Endothelial cell of umbilical vein (primary cell): ENCODE results near the gene TBC1D5. TPM values are rescaled to one million over a fixed set of nuclear protein-coding genes. Genes with fewer than 3 reads are reported as not detected.

Experiments
- BruUV-seq: library from RNA; stranded (reverse); fragments of 400-500 nt; replicated peaks from 2 replicates; lab custom pipeline; 2021; lab: Mats Ljungman, UMichigan
- CTCF ChIA-PET: fragments of 300-600, 350-600 bp; sonication (Branson Sonifier 250); formaldehyde crosslinking; loops from one replicate; lab custom pipeline; 2021; ENCODE audit warnings: antibody characterized with exemption, inconsistent platforms; lab: Charles Lee
- POLR2A ChIA-PET: fragments of 300-600, 350-600 bp; sonication (Branson Sonifier 250); formaldehyde crosslinking; loops from one replicate; lab custom pipeline; 2021; ENCODE audit warnings: antibody characterized with exemption, inconsistent platforms; lab: Charles Lee
- DNase-seq: peaks from one replicate; pipeline ENCODE4 v3.0.0-alpha.2; 2011; ENCODE audit warnings: low read depth, low spot score
- FAIRE-seq: peaks from 2 replicates; lab custom pipeline; 2011; peaks lifted over from hg19 to GRCh38; lab: Jason Lieb, UNC
- H2AFZ ChIP-seq: 2 replicates; pipeline ENCODE4 v1.6.0; 2012; ENCODE audit warnings: low read depth, low read length, control low read depth, inconsistent platforms
- H3K27ac ChIP-seq: 2 replicates; pipeline ENCODE4 v1.5.1; 2011; ENCODE audit warnings: low read depth, mild to moderate bottlenecking, control low read depth, low read length, moderate library complexity; ENCODE audit not compliant: insufficient read depth
- H3K27me3 ChIP-seq, 2 experiments: 2 replicates each; pipeline versions ENCODE4 v1.6.0 to v1.6.1; 2011; ENCODE audit warnings: low read length in 2 of 2, mixed read lengths in 1 of 2; ENCODE audit not compliant: control insufficient read depth in 2 of 2, insufficient read depth in 2 of 2
- H3K36me3 ChIP-seq, 2 experiments: 2 replicates in 1 of 2; 3 replicates in 1 of 2; pipeline ENCODE4 v1.5.1; 2011; ENCODE audit warnings: low read length in 2 of 2, mild to moderate bottlenecking in 1 of 2, moderate library complexity in 1 of 2; ENCODE audit not compliant: control insufficient read depth in 2 of 2, insufficient read depth in 2 of 2; ENCODE audit errors: extremely low read depth in 1 of 2
- H3K4me1 ChIP-seq: 3 replicates; pipeline ENCODE4 v1.5.1; 2011; ENCODE audit warnings: mild to moderate bottlenecking, low read length; ENCODE audit not compliant: control insufficient read depth, insufficient read depth; ENCODE audit errors: extremely low read depth
- H3K4me2 ChIP-seq: 2 replicates; pipeline ENCODE4 v1.6.1; 2011; ENCODE audit warnings: low read length, control low read depth, mixed read lengths; ENCODE audit not compliant: insufficient read depth
- H3K4me3 ChIP-seq, 3 experiments: fragments of 200-600 bp in 1 of 3; sonication (generic), shearing (Covaris generic) in 1 of 3; replicated peaks in 1 of 3; 2 replicates each; pipeline ENCODE4 v1.5.1; 2011 to 2016; ENCODE audit warnings: control low read depth in 3 of 3, low read length in 3 of 3, mild to moderate bottlenecking in 2 of 3, inconsistent platforms in 1 of 3, low read depth in 1 of 3, moderate library complexity in 1 of 3; ENCODE audit not compliant: insufficient read depth in 1 of 3
- H3K79me2 ChIP-seq: 2 replicates; pipeline ENCODE4 v1.6.0; 2012; ENCODE audit warnings: low read length, inconsistent platforms; ENCODE audit not compliant: control insufficient read depth, insufficient read depth
- H3K9ac ChIP-seq: replicated peaks from 2 replicates; pipeline ENCODE3; 2011; ENCODE audit warnings: low read length, control low read depth; ENCODE audit not compliant: insufficient read depth; ENCODE audit errors: extremely low read depth
- H3K9me1 ChIP-seq: replicated peaks from 3 replicates; pipeline ENCODE4 v1.6.0; 2011; ENCODE audit warnings: mild to moderate bottlenecking, low read length; ENCODE audit not compliant: control insufficient read depth, insufficient read depth; ENCODE audit errors: extremely low read depth
- H3K9me3 ChIP-seq: replicated peaks from 2 replicates; pipeline ENCODE4 v1.5.1; 2012; ENCODE audit warnings: low read length, inconsistent platforms; ENCODE audit not compliant: control insufficient read depth, insufficient read depth
- H4K20me1 ChIP-seq: replicated peaks from 2 replicates; pipeline ENCODE3; 2011; ENCODE audit warnings: mild to moderate bottlenecking, low read length; ENCODE audit not compliant: control insufficient read depth, insufficient read depth; ENCODE audit errors: extremely low read depth
- EZH2 ChIP-seq: IDR thresholded peaks from 2 replicates; pipeline ENCODE4 v1.6.1; 2012; ENCODE audit warnings: borderline replicate concordance, low read depth, mild to moderate bottlenecking, moderate library complexity, low read length, inconsistent platforms; ENCODE audit not compliant: severe bottlenecking
- FOS ChIP-seq: IDR thresholded peaks from 2 replicates; pipeline ENCODE4 v1.6.1; 2011; ENCODE audit warnings: mild to moderate bottlenecking, low read length, moderate library complexity, borderline replicate concordance; ENCODE audit not compliant: insufficient read depth
- GATA2 ChIP-seq: IDR thresholded peaks from 2 replicates; pipeline ENCODE4 v1.7.0; 2011; ENCODE audit warnings: low read depth, mild to moderate bottlenecking, moderate library complexity, mixed read lengths, low read length; ENCODE audit not compliant: insufficient read length, insufficient read depth
- JUN ChIP-seq: IDR thresholded peaks from 2 replicates; pipeline ENCODE4 v1.6.1; 2011; ENCODE audit warnings: borderline replicate concordance, low read depth; ENCODE audit not compliant: insufficient read length, insufficient read depth
- MYC ChIP-seq: IDR thresholded peaks from one replicate; pipeline ENCODE4 v1.6.1; 2011; ENCODE audit warnings: mild to moderate bottlenecking, low read depth, low read length
- POLR2A ChIP-seq: IDR thresholded peaks from 2 replicates; pipeline ENCODE4 v1.6.1; 2012; ENCODE audit warnings: low read depth, mild to moderate bottlenecking, control low read depth, low read length
- POLR2AphosphoS5 ChIP-seq: IDR thresholded peaks from 2 replicates; pipeline ENCODE4 v1.6.1; 2012; ENCODE audit warnings: low read depth, mild to moderate bottlenecking, control low read depth, low read length, moderate library complexity; ENCODE audit not compliant: insufficient read depth
- dilution Hi-C: fragments of 300-500 bp; cut with MboI; formaldehyde crosslinking; loops from one replicate; pipeline ENCODE4 v1.15.0; 2019; ENCODE audit warnings: low sequenced_read_pairs; ENCODE audit not compliant: extremely low pct_ligation_motif_present
- intact Hi-C: fragments of 100-400 bp; cut with micrococcal nuclease; formaldehyde crosslinking; loops from one replicate; pipeline ENCODE4 v1.10.0; 2022
- polyA plus RNA-seq, 4 experiments: library from polyadenylated mRNA; depleted of rRNA in 3 of 4; stranded (reverse) in 3 of 4; unstranded in 1 of 4; fragments of >200 nt; gene quantifications; 2 replicates each; pipeline versions ENCODE4 v1.2.1 to v1.2.3, GENCODE V29; 2011 to 2012; ENCODE audit warnings: missing spikeins in 1 of 4
- total RNA-seq: library from RNA; stranded (reverse); gene quantifications from 2 replicates; pipeline ENCODE4 v1.2.3, GENCODE V29; 2021
- TF ChIP-seq, protein P1 (sequence below): IDR thresholded peaks from 2 replicates; pipeline ENCODE4 v1.6.1; 2011; ENCODE audit not compliant: insufficient read depth, insufficient read length
- TF ChIP-seq, protein P2 (sequence below), 2 donors: IDR thresholded peaks; 1 replicate in 1 of 2; 2 replicates in 1 of 2; pipeline ENCODE4 v1.5.1; 2011; ENCODE audit warnings: low read length in 2 of 2, mild to moderate bottlenecking in 2 of 2, moderate library complexity in 2 of 2, control low read depth in 1 of 2, inconsistent platforms in 1 of 2, low read depth in 1 of 2; ENCODE audit not compliant: insufficient read depth in 1 of 2; ENCODE audit errors: extremely low read depth in 1 of 2

Gene TBC1D5
- total and polyA plus RNA-seq, 2 donors (not counting 3 experiments of a cell fraction or from before 2014, with no cell fraction given), result 17.5 to 44.7 TPM

DNA sequence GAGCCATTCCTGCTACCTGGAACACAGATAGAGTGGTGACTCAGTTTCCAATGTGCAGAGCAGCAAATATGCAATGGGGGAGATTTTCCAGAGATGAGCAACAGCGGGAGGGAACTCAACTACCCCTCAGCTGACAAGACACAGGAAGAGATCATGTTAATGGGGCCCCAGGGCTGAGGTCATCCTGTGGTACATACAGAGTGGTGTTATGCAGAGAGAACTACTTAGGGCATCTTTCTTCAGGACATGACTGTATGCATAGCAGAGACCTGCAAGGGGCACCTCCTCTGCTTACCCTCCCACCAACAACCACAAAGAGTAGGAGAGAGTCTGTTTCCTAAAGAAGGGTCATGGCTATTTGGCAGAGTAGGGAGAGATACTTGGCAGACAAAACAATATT lies 6.8 kb upstream of the TBC1D5 start:
- FAIRE-seq (no peak), DNase-seq (no peak)
- BruUV-seq, result no TSS peak
- dilution Hi-C loops (no loop called here), intact Hi-C loops (no loop called here)
- H3K79me2 ChIP-seq, result no peaks in the 10 kb centered on the region
- no peaks in the 10 kb centered on the region for H3K36me3 ChIP-seq
- CTCF ChIA-PET, result no interaction called here
- no peaks in the 10 kb centered on the region for H3K9me1 ChIP-seq
- H2AFZ ChIP-seq, result no peak overlapping the region
- H3K4me1 ChIP-seq, result no peaks in the 10 kb centered on the region
- H4K20me1 ChIP-seq, result no peaks in the 10 kb centered on the region
- H3K4me2 ChIP-seq, result no peak overlapping the region
- H3K4me3 ChIP-seq, result no peak overlapping the region
- TF ChIP-seq FOS (no peak), GATA2 (no peak), JUN (no peak), EZH2 (no peak), POLR2AphosphoS5 (no peak), MYC (no peak), POLR2A (no peak)
- TF ChIP-seq, protein P1, sequence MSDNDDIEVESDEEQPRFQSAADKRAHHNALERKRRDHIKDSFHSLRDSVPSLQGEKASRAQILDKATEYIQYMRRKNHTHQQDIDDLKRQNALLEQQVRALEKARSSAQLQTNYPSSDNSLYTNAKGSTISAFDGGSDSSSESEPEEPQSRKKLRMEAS, result no peak
- TF ChIP-seq, protein P2, sequence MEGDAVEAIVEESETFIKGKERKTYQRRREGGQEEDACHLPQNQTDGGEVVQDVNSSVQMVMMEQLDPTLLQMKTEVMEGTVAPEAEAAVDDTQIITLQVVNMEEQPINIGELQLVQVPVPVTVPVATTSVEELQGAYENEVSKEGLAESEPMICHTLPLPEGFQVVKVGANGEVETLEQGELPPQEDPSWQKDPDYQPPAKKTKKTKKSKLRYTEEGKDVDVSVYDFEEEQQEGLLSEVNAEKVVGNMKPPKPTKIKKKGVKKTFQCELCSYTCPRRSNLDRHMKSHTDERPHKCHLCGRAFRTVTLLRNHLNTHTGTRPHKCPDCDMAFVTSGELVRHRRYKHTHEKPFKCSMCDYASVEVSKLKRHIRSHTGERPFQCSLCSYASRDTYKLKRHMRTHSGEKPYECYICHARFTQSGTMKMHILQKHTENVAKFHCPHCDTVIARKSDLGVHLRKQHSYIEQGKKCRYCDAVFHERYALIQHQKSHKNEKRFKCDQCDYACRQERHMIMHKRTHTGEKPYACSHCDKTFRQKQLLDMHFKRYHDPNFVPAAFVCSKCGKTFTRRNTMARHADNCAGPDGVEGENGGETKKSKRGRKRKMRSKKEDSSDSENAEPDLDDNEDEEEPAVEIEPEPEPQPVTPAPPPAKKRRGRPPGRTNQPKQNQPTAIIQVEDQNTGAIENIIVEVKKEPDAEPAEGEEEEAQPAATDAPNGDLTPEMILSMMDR (IDR thresholded peaks at IDR 0.05; ENCODE audit: extremely low read depth in 1 of 2, insufficient read depth in 1 of 2, low read depth in 1 of 2, low read length in 2 of 2), result no peak
- peaks cover 3 to 10% of the 10 kb centered on the region in 2 experiments for H3K27me3 ChIP-seq
- no peak overlapping the region for H3K9ac ChIP-seq
- POLR2A ChIA-PET, result no interaction called here
- H3K27ac ChIP-seq, result no peak overlapping the region
- no peaks in the 10 kb centered on the region for H3K9me3 ChIP-seq
